NAMALWA (cell line): ENCODE results near the gene TRIM2.
A peak's percentile ranks its signal among the peaks of the same experiment; 100 is the strongest.

ENCODE experiments used
- DNase-seq: peaks from one replicate; pipeline ENCODE4 v3.0.0-alpha.2; 2015; ENCODE audit warnings: low spot score

The TRIM2 gene

GRCh38 chr4:153275380-153276276 is 71.4 kb downstream of the TRIM2 start:
- no peak for DNase-seq

GRCh38 chr4:153276971-153277370 is 72.7 kb downstream of the TRIM2 start:
- no peak for DNase-seq

GRCh38 chr4:153281476-153281875 is 77.2 kb downstream of the TRIM2 start:
- DNase-seq: no peak

GRCh38 chr4:153282023-153282422 is 77.8 kb downstream of the TRIM2 start:
- DNase-seq: no peak

- DNase-seq: no peak
Observed at GRCh38 chr4:153283260-153283659, 79.0 kb downstream of the TRIM2 start.

GRCh38 chr4:153290134-153290533 is 85.9 kb downstream of the TRIM2 start:
- no peak for DNase-seq

GRCh38 chr4:153291562-153291961 is 87.3 kb downstream of the TRIM2 start:
- no peak for DNase-seq

- no peak for DNase-seq
Observed at GRCh38 chr4:153292897-153293741, 88.9 kb downstream of the TRIM2 start.

- no peak for DNase-seq
Observed at GRCh38 chr4:153293742-153294057, 89.5 kb downstream of the TRIM2 start.

GRCh38 chr4:153294631-153295030 is 90.4 kb downstream of the TRIM2 start:
- no peak for DNase-seq

- no peak for DNase-seq
Observed at GRCh38 chr4:153295131-153295755, 91.0 kb downstream of the TRIM2 start.

GRCh38 chr4:153296040-153296823 is 92.0 kb downstream of the TRIM2 start:
- no peak for DNase-seq

- DNase-seq: no peak
Observed at GRCh38 chr4:153297116-153297515, 92.9 kb downstream of the TRIM2 start.

GRCh38 chr4:153310793-153311192 is 106.5 kb downstream of the TRIM2 start:
- DNase-seq: no peak

GRCh38 chr4:153314915-153315314 is 110.7 kb downstream of the TRIM2 start:
- DNase-seq: no peak

- DNase-seq: peak; percentile 74
Observed at GRCh38 chr4:153318696-153319320, 114.6 kb downstream of the TRIM2 start.

- DNase-seq: no peak
Observed at GRCh38 chr4:153322791-153323190, 118.5 kb downstream of the TRIM2 start.

- DNase-seq: no peak
Observed at GRCh38 chr4:153324046-153324445, 119.8 kb downstream of the TRIM2 start.

GRCh38 chr4:153325558-153325957 is 121.3 kb downstream of the TRIM2 start:
- DNase-seq: no peak

- no peak for DNase-seq
Observed at GRCh38 chr4:153326513-153326912, 122.3 kb downstream of the TRIM2 start.

- no peak for DNase-seq
Observed at GRCh38 chr4:153327247-153327646, 123.0 kb downstream of the TRIM2 start.
